ENCODE results near the gene MRTFA. TPM values are rescaled to one million over a fixed set of nuclear protein-coding genes. Genes with fewer than 3 reads are reported as not detected.

Gene MRTFA
- total and polyA plus RNA-seq, 2 of the 13 experiments (the other 11 are each of a cell fraction or from before 2014, with no cell fraction given): 2.4 to 8.2 TPM

GRCh38 chr22:40484906-40485669 lies 151.4 kb downstream of the MRTFA start:
- Histone ChIP-seq H4K20me1 (ENCODE audit: insufficient read depth, low read length) (no peaks in the 10 kb centered on the region), H3K79me2 (ENCODE audit: insufficient read depth, low read length) (no peaks in the 10 kb centered on the region), H2AFZ (ENCODE audit: low read length) (no peak overlapping the region), H3K9me3 (ENCODE audit: low read length) (no peaks in the 10 kb centered on the region), H3K27ac (ENCODE audit: extremely low read length, insufficient read depth, low read length) (no peak overlapping the region), H3K4me1 (ENCODE audit: insufficient read depth, low read length) (no peaks in the 10 kb centered on the region), H3K36me3 (replicated peaks in 1 of 2; ENCODE audit: control insufficient read depth in 1 of 2, insufficient read depth in 2 of 2, low read length in 2 of 2) (no peaks in the 10 kb centered on the region), H3K9ac (ENCODE audit: insufficient read depth, low read depth, low read length) (no peak overlapping the region), H3K4me3 (replicated peaks in 1 of 3; ENCODE audit: insufficient read depth in 1 of 3, low read depth in 2 of 3, low read length in 3 of 3) (no peak overlapping the region), H3K4me2 (ENCODE audit: low read depth, low read length) (no peak overlapping the region), H3K27me3 (ENCODE audit: control insufficient read depth in 1 of 2, insufficient read depth in 2 of 2, low read length in 2 of 2) (no peaks in the 10 kb centered on the region)
- FAIRE-seq: no peak
- no peak for TF ChIP-seq ZSCAN20 (CRISPR knock-in tag; IDR thresholded peaks at IDR 0.05; ENCODE audit: borderline replicate concordance)
- TF ChIP-seq NFIB (CRISPR knock-in tag; IDR thresholded peaks at IDR 0.05; ENCODE audit: borderline replicate concordance): no peak
- TF ChIP-seq MTA1 (CRISPR knock-in tag; IDR thresholded peaks at IDR 0.05; ENCODE audit: borderline replicate concordance): no peak
- no peak for DNase-seq (ENCODE audit: low spot score)
- no peak for ATAC-seq
- ChIA-PET POLR2A (no interaction called here), CTCF (ENCODE audit: low intra/inter-chr PET ratio, low total read pairs) (no interaction called here)
- intact Hi-C loops (cut with micrococcal nuclease; ENCODE audit: unreplicated experiment) (no loop called here), in situ Hi-C loops (cut with HindIII; ENCODE audit: extremely low pct_ligation_motif_present, low pct_unique_long_range_greater_than_20kb) (loop anchor here (5.0 kb wide), 1 partner anchor 48 kb away; no protein-coding TSS in a partner anchor)
- WGBS (ENCODE audit: low lambda C conversion rate): 96% methylated on average over 7 of the region's 7 CpGs
- no TSS peak for BruUV-seq (replicated peaks)

DNA sequence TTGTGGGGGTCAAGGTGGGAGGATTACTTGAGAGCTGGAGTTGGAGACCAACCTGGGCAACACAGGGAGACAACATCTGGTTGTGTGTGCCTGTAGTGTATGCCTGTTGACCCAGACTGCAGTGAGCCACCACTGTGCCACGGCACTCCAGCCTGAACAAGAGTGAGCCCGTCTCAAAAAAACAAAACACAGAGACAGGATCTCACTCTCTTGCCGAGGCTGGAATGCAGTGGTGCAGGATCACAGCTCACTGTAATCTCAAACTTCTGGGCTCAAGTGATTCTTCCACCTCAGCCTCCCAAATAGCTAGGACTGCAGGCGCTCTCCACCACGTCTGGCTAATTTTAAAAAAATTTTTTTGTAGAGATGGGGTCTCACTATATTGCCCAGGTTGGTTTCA lies 153.6 kb downstream of the MRTFA start:
- no peak overlapping the region for H3K9ac ChIP-seq (ENCODE audit: insufficient read depth, low read depth, low read length)
- no peak overlapping the region for H3K27ac ChIP-seq (ENCODE audit: extremely low read length, insufficient read depth, low read length)
- FAIRE-seq: no peak
- no peaks in the 10 kb centered on the region for H3K9me3 ChIP-seq (ENCODE audit: low read length)
- no peaks in the 10 kb centered on the region for H3K27me3 ChIP-seq (ENCODE audit: control insufficient read depth in 1 of 2, insufficient read depth in 2 of 2, low read length in 2 of 2)
- H3K79me2 ChIP-seq (ENCODE audit: insufficient read depth, low read length): no peaks in the 10 kb centered on the region
- intact Hi-C loops (cut with micrococcal nuclease; ENCODE audit: unreplicated experiment) (no loop called here), in situ Hi-C loops (cut with HindIII; ENCODE audit: extremely low pct_ligation_motif_present, low pct_unique_long_range_greater_than_20kb) (no loop called here)
- no peaks in the 10 kb centered on the region for H3K36me3 ChIP-seq (replicated peaks in 1 of 2; ENCODE audit: control insufficient read depth in 1 of 2, insufficient read depth in 2 of 2, low read length in 2 of 2)
- WGBS (ENCODE audit: low lambda C conversion rate): 98% methylated on average over 3 of the region's 5 CpGs
- no peak overlapping the region for H3K4me2 ChIP-seq (ENCODE audit: low read depth, low read length)
- H3K4me3 ChIP-seq (replicated peaks in 1 of 3; ENCODE audit: insufficient read depth in 1 of 3, low read depth in 2 of 3, low read length in 3 of 3): no peak overlapping the region
- DNase-seq (ENCODE audit: low spot score): no peak
- ChIA-PET POLR2A (no interaction called here), CTCF (ENCODE audit: low intra/inter-chr PET ratio, low total read pairs) (no interaction called here)
- H3K4me1 ChIP-seq (ENCODE audit: insufficient read depth, low read length): peaks cover 13% of the 10 kb centered on the region
- no peak overlapping the region for H2AFZ ChIP-seq (ENCODE audit: low read length)
- no peak for ATAC-seq
- no TSS peak for BruUV-seq (replicated peaks)
- H4K20me1 ChIP-seq (ENCODE audit: insufficient read depth, low read length): no peaks in the 10 kb centered on the region
- TF ChIP-seq PBX3 (CRISPR knock-in tag; IDR thresholded peaks at IDR 0.05; ENCODE audit: borderline replicate concordance) (no peak), SRY (CRISPR knock-in tag; IDR thresholded peaks at IDR 0.05) (no peak), ASH2L (IDR thresholded peaks at IDR 0.05; ENCODE audit: insufficient read length, low read depth, low read length) (no peak), ZNF576 (CRISPR knock-in tag; IDR thresholded peaks at IDR 0.05) (no peak), GABPA (IDR thresholded peaks at IDR 0.05; ENCODE audit: low read depth, low read length) (no peak), GABPA (CRISPR knock-in tag; IDR thresholded peaks at IDR 0.05; ENCODE audit: low read depth) (no peak), RARA (CRISPR knock-in tag; IDR thresholded peaks at IDR 0.05) (no peak), TAF1 (CRISPR knock-in tag; IDR thresholded peaks at IDR 0.05) (no peak), RXRA (CRISPR knock-in tag; IDR thresholded peaks at IDR 0.05) (no peak), ZFAT (CRISPR knock-in tag; conservative IDR thresholded peaks at IDR 0.05) (no peak), AKAP8 (CRISPR knock-in tag; IDR thresholded peaks at IDR 0.05) (no peak), NR2F1 (CRISPR knock-in tag; IDR thresholded peaks at IDR 0.05) (no peak)
- TF ChIP-seq, protein P1, sequence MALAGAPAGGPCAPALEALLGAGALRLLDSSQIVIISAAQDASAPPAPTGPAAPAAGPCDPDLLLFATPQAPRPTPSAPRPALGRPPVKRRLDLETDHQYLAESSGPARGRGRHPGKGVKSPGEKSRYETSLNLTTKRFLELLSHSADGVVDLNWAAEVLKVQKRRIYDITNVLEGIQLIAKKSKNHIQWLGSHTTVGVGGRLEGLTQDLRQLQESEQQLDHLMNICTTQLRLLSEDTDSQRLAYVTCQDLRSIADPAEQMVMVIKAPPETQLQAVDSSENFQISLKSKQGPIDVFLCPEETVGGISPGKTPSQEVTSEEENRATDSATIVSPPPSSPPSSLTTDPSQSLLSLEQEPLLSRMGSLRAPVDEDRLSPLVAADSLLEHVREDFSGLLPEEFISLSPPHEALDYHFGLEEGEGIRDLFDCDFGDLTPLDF (CRISPR knock-in tag; IDR thresholded peaks at IDR 0.05): no peak
- TF ChIP-seq, protein P2, sequence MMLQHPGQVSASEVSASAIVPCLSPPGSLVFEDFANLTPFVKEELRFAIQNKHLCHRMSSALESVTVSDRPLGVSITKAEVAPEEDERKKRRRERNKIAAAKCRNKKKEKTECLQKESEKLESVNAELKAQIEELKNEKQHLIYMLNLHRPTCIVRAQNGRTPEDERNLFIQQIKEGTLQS (CRISPR knock-in tag; IDR thresholded peaks at IDR 0.05): no peak

Data from HepG2 (cell line).